Caco-2 (cell line): ENCODE data around the gene FAM193A. TPM values are rescaled to one million over a fixed set of nuclear protein-coding genes. Genes with fewer than 3 reads are reported as not detected.
"Not testable (repeated sequence)": the region's sequence is repeated elsewhere in the genome, so short reads cannot be mapped to it uniquely, and the experiment has no call there.

Source experiments
- BruUV-seq: library from RNA; stranded (reverse); fragments of 400-500 nt; replicated peaks from 2 replicates; lab custom pipeline; 2021; lab: Mats Ljungman, UMichigan
- CTCF ChIA-PET: fragments of 300-600 bp; sonication (Branson Sonifier 250); formaldehyde crosslinking; loops from one replicate; lab custom pipeline; 2022; ENCODE audit warnings: antibody characterized with exemption; lab: Charles Lee
- POLR2A ChIA-PET: fragments of 300-600 bp; sonication (Branson Sonifier 250); formaldehyde crosslinking; loops from one replicate; lab custom pipeline; 2022; ENCODE audit warnings: antibody characterized with exemption; lab: Charles Lee
- DNase-seq, 2 experiments: peaks; one replicate each; pipeline versions ENCODE4 v3.0.0 to v3.0.0-alpha.2; 2020 to 2022
- H3K27me3 ChIP-seq: replicated peaks from 2 replicates; pipeline ENCODE4 v1.6.0; 2011; ENCODE audit warnings: low read length; ENCODE audit not compliant: control insufficient read depth, insufficient read depth
- H3K36me3 ChIP-seq: 2 replicates; pipeline ENCODE4 v1.5.1; 2011; ENCODE audit warnings: low read length; ENCODE audit not compliant: control insufficient read depth, insufficient read depth
- H3K4me1 ChIP-seq: fragments of 250-450 bp; sonication (Bioruptor Pico); 2 replicates; pipeline ENCODE4 v1.5.1; 2020; ENCODE audit warnings: mild to moderate bottlenecking
- H3K4me3 ChIP-seq: 2 replicates; pipeline ENCODE4 v1.5.1; 2011; ENCODE audit warnings: low read depth, mild to moderate bottlenecking, control low read depth, low read length
- H3K9me3 ChIP-seq: fragments of 250-450 bp; sonication (Bioruptor Pico); 2 replicates; pipeline ENCODE4 v1.5.1; 2020; ENCODE audit warnings: mild to moderate bottlenecking, moderate library complexity
- H3K27ac Mint-ChIP-seq: one replicate; pipeline ENCODE4 v1.8.0; 2022; ENCODE audit warnings: mixed read lengths; ENCODE audit not compliant: unreplicated experiment
- H3K27me3 Mint-ChIP-seq: one replicate; pipeline ENCODE4 v1.8.0; 2022; ENCODE audit warnings: mixed read lengths; ENCODE audit not compliant: insufficient read depth, unreplicated experiment
- H3K36me3 Mint-ChIP-seq: one replicate; pipeline ENCODE4 v1.8.0; 2022; ENCODE audit warnings: mild to moderate bottlenecking, mixed read lengths; ENCODE audit not compliant: insufficient read depth, unreplicated experiment
- H3K4me1 Mint-ChIP-seq: one replicate; pipeline ENCODE4 v1.8.0; 2022; ENCODE audit warnings: low read depth, mixed read lengths; ENCODE audit not compliant: unreplicated experiment
- H3K4me3 Mint-ChIP-seq: one replicate; pipeline ENCODE4 v1.8.0; 2022; ENCODE audit warnings: mild to moderate bottlenecking, moderate library complexity, mixed read lengths; ENCODE audit not compliant: unreplicated experiment
- H3K9me3 Mint-ChIP-seq: one replicate; pipeline ENCODE4 v1.8.0; 2022; ENCODE audit warnings: mixed read lengths; ENCODE audit not compliant: unreplicated experiment
- CTCF ChIP-seq, 2 experiments: fragments of 200-600 bp in 1 of 2; IDR thresholded peaks; 1 replicate in 1 of 2; 2 replicates in 1 of 2; pipeline versions ENCODE4 v1.5.1 to v1.8.0; 2011 to 2022; ENCODE audit warnings: antibody characterized with exemption in 1 of 2, control low read depth in 1 of 2, inconsistent platforms in 1 of 2, low read depth in 1 of 2, low read length in 1 of 2, mild to moderate bottlenecking in 1 of 2, moderate library complexity in 1 of 2; ENCODE audit not compliant: insufficient read depth in 1 of 2, severe bottlenecking in 1 of 2, unreplicated experiment in 1 of 2
- intact Hi-C: fragments of 100-400 bp; cut with micrococcal nuclease; formaldehyde crosslinking; loops from one replicate; pipeline ENCODE4 v1.10.0; 2022; ENCODE audit not compliant: unreplicated experiment
- total RNA-seq: library from RNA; stranded (reverse); gene quantifications from 2 replicates; pipeline ENCODE4 v1.2.3, GENCODE V29; 2022

FAM193A gene
- total RNA-seq, 1 experiment from 2014 or later = 28.7 TPM

- intact Hi-C loops, H3K9me3 ChIP-seq, H3K27ac Mint-ChIP-seq, H3K4me3 Mint-ChIP-seq, H3K4me1 ChIP-seq, CTCF ChIA-PET, H3K4me1 Mint-ChIP-seq, POLR2A ChIA-PET, H3K27me3 Mint-ChIP-seq, H3K9me3 Mint-ChIP-seq, H3K4me3 ChIP-seq, H3K36me3 ChIP-seq, BruUV-seq, DNase-seq, H3K27me3 ChIP-seq: not testable (repeated sequence)
- peaks cover 65% of the 10 kb centered on the region for H3K36me3 Mint-ChIP-seq
Observed at GRCh38 chr4:2514944-2515343, 21.5 kb upstream of the FAM193A start.

- no peaks in the 10 kb centered on the region for H3K9me3 Mint-ChIP-seq
- no peaks in the 10 kb centered on the region for H3K27me3 Mint-ChIP-seq
- no peak overlapping the region for H3K4me3 ChIP-seq
- no peak for TF ChIP-seq CTCF (IDR thresholded peaks at IDR 0.05; ENCODE audit: insufficient read depth in 1 of 2, low read depth in 1 of 2, low read length in 1 of 2, severe bottlenecking in 1 of 2, unreplicated experiment in 1 of 2)
- H3K4me1 Mint-ChIP-seq = no peaks in the 10 kb centered on the region
- no peaks in the 10 kb centered on the region for H3K4me1 ChIP-seq
- H3K27ac Mint-ChIP-seq = no peak overlapping the region
- DNase-seq = no peak
- intact Hi-C loops = no loop called here
- H3K36me3 Mint-ChIP-seq = peaks cover 58% of the 10 kb centered on the region
- BruUV-seq = no TSS peak
- CTCF ChIA-PET = interaction anchor here (0.5 kb wide), 1 partner anchor 13 kb away, joined by 3 read pairs; no protein-coding TSS in a partner anchor
- no peaks in the 10 kb centered on the region; the same call in 1 of the 2 replicates for H3K36me3 ChIP-seq
- POLR2A ChIA-PET = no interaction called here
- no peaks in the 10 kb centered on the region for H3K9me3 ChIP-seq
- no peak overlapping the region for H3K4me3 Mint-ChIP-seq
- no peaks in the 10 kb centered on the region for H3K27me3 ChIP-seq
Observed at GRCh38 chr4:2515830-2516550, 20.5 kb upstream of the FAM193A start.

- H3K4me1 Mint-ChIP-seq = no peaks in the 10 kb centered on the region
- intact Hi-C loops = no loop called here
- Histone ChIP-seq H3K36me3 (no peaks in the 10 kb centered on the region; the same call in 1 of the 2 replicates), H3K4me1 (no peaks in the 10 kb centered on the region), H3K9me3 (no peaks in the 10 kb centered on the region), H3K27me3 (no peaks in the 10 kb centered on the region), H3K4me3 (no peak overlapping the region)
- no TSS peak for BruUV-seq
- DNase-seq = no peak
- H3K27ac Mint-ChIP-seq = no peak overlapping the region
- TF ChIP-seq CTCF (IDR thresholded peaks at IDR 0.05; ENCODE audit: insufficient read depth in 1 of 2, low read depth in 1 of 2, low read length in 1 of 2, severe bottlenecking in 1 of 2, unreplicated experiment in 1 of 2) = no peak
- no peaks in the 10 kb centered on the region for H3K27me3 Mint-ChIP-seq
- ChIA-PET POLR2A (no interaction called here), CTCF (interaction anchor here (0.5 kb wide), 1 partner anchor 12 kb away, joined by 3 read pairs; no protein-coding TSS in a partner anchor)
- H3K9me3 Mint-ChIP-seq = no peaks in the 10 kb centered on the region
- no peak overlapping the region for H3K4me3 Mint-ChIP-seq
- H3K36me3 Mint-ChIP-seq = peaks cover 60% of the 10 kb centered on the region
Observed at GRCh38 chr4:2516635-2517034, 19.8 kb upstream of the FAM193A start.
